Body of pancreas (tissue), 4 donors: ENCODE measurements around the gene PRKACA. TPM values are rescaled to one million over a fixed set of nuclear protein-coding genes. Genes with fewer than 3 reads are reported as not detected.

ENCODE experiments used
- ATAC-seq: fragments of 150-250 bp; one replicate; pipeline ENCODE4 v1.9.1; 2016
- DNase-seq, 4 donors: peaks; one replicate each; pipeline ENCODE4 v3.0.0-alpha.2; 2019
- H3K27ac ChIP-seq, 4 donors: fragments of 200-600 bp; sonication (generic); 1 replicate in 3 of 4; 2 replicates in 1 of 4; pipeline versions ENCODE4 v1.5.1 to v1.6.1; 2016 to 2019; ENCODE audit warnings: mild to moderate bottlenecking in 1 of 4, mixed read lengths in 1 of 4, moderate library complexity in 1 of 4
- H3K27me3 ChIP-seq, 2 donors: fragments of 200-600 bp; sonication (generic); one replicate each; pipeline ENCODE4 v1.6.0; 2016; ENCODE audit warnings: mild to moderate bottlenecking in 1 of 2
- H3K36me3 ChIP-seq, 2 donors: fragments of 200-600 bp; sonication (generic); replicated peaks in 1 of 2; 2 replicates each; pipeline ENCODE4 v1.5.1; 2016; ENCODE audit warnings: low read depth in 2 of 2; ENCODE audit not compliant: insufficient read depth in 1 of 2
- H3K4me1 ChIP-seq: fragments of 200-600 bp; sonication (generic); one replicate; pipeline ENCODE4 v1.6.0; 2016
- H3K4me3 ChIP-seq, 2 donors: fragments of 200-600 bp; sonication (generic); 1 replicate in 1 of 2; 2 replicates in 1 of 2; pipeline ENCODE4 v1.5.1; 2016 to 2019
- H3K9me3 ChIP-seq, 3 donors: fragments of 200-600 bp; sonication (generic); 1 replicate in 2 of 3; 2 replicates in 1 of 3; pipeline ENCODE4 v1.5.1; 2016
- CTCF ChIP-seq, 7 experiments: fragments of 450-650 bp in 4 of 7; fragments of 200-600 bp in 3 of 7; sonication (generic) in 3 of 7; IDR thresholded peaks; one replicate each; pipeline ENCODE4 v1.5.1; 2016 to 2019; ENCODE audit warnings: antibody characterized with exemption in 7 of 7
- POLR2A ChIP-seq, 3 donors: fragments of 450-650 bp; IDR thresholded peaks; one replicate each; pipeline ENCODE4 v1.6.1; 2016; ENCODE audit warnings: antibody characterized with exemption in 3 of 3, mild to moderate bottlenecking in 2 of 3
- WGBS, 2 donors: methylation state at CpG; one replicate each; pipeline ENCODE4 v1.1.5; 2017; 5-methylcytosine and 5-hydroxymethylcytosine counted together
- intact Hi-C: fragments of 100-400 bp; cut with DNase I; formaldehyde crosslinking; loops from one replicate; pipeline ENCODE4 v1.15.1; 2023
- total RNA-seq, 2 donors: library from RNA; depleted of rRNA; stranded (reverse); fragments of >200 nt; gene quantifications; one replicate each; pipeline ENCODE4 v1.1.0, GENCODE V29; 2016

Gene PRKACA
- total RNA-seq, 2 donors from 2014 or later = 15.5 to 22.6 TPM

- Histone ChIP-seq H3K36me3 (no peaks in the 10 kb centered on the region), H3K4me1 (peaks cover 26% of the 10 kb centered on the region), H3K27me3 (no peaks in the 10 kb centered on the region), H3K4me3 (no peak overlapping the region), H3K27ac (no peak overlapping the region), H3K9me3 (no peaks in the 10 kb centered on the region)
- intact Hi-C loops = loop anchor here (5.0 kb wide), 1 partner anchor 188 kb away; no protein-coding TSS in a partner anchor
- DNase-seq (no peak), ATAC-seq (no peak)
- TF ChIP-seq POLR2A (IDR thresholded peaks at IDR 0.05) = no peak
- TF ChIP-seq CTCF (IDR thresholded peaks at IDR 0.05) = no peak
- 93 to 98% methylated on average over 24 to 43 of the region's 43 CpGs for WGBS, 2 donors
These were observed 47.1 kb downstream of the PRKACA start for GRCh38 chr19:14070268-14071050.

- 52 to 63% methylated on average over 2 of the region's 2 CpGs for WGBS, 2 donors
- intact Hi-C loops = no loop called here
These were observed 51.4 kb downstream of the PRKACA start for GRCh38 chr19:14066134-14066533.

GRCh38 chr19:14063105-14063504, 54.5 kb downstream of the PRKACA start:
- TF ChIP-seq POLR2A (IDR thresholded peaks at IDR 0.05) = no peak
- TF ChIP-seq CTCF (IDR thresholded peaks at IDR 0.05) = no peak
- H3K4me3 ChIP-seq = no peak overlapping the region
- peaks cover 43% of the 10 kb centered on the region for H3K4me1 ChIP-seq
- H3K27me3 ChIP-seq = no peaks in the 10 kb centered on the region
- WGBS, 2 donors = 65 to 67% methylated on average over 7 of the region's 7 CpGs
- intact Hi-C loops = no loop called here
- H3K9me3 ChIP-seq = no peaks in the 10 kb centered on the region
- H3K36me3 ChIP-seq = no peaks in the 10 kb centered on the region
- ATAC-seq (no peak), DNase-seq (no peak)
- peak overlapping the region in 1 of 4 donors; percentile 95 for H3K27ac ChIP-seq

More at GRCh38 chr19:14066134-14066533, 51.4 kb downstream of the PRKACA start:
- TF ChIP-seq CTCF (IDR thresholded peaks at IDR 0.05) (no peak), POLR2A (IDR thresholded peaks at IDR 0.05) (no peak)
- no peak overlapping the region for H3K4me3 ChIP-seq
- ATAC-seq = no peak
- no peak for DNase-seq
- peaks cover 18% of the 10 kb centered on the region for H3K4me1 ChIP-seq
- no peak overlapping the region for H3K27ac ChIP-seq
- no peaks in the 10 kb centered on the region for H3K27me3 ChIP-seq
- no peaks in the 10 kb centered on the region for H3K9me3 ChIP-seq
- no peaks in the 10 kb centered on the region for H3K36me3 ChIP-seq

- Histone ChIP-seq H3K4me3 (no peak overlapping the region), H3K9me3 (no peaks in the 10 kb centered on the region)
These were observed 55.1 kb downstream of the PRKACA start for GRCh38 chr19:14062558-14062855.

More at GRCh38 chr19:14062558-14062855, 55.1 kb downstream of the PRKACA start:
- WGBS, 2 donors = 57 to 75% methylated on average over 4 to 5 of the region's 5 CpGs
- no peaks in the 10 kb centered on the region for H3K36me3 ChIP-seq
- DNase-seq = no peak
- peaks cover 48% of the 10 kb centered on the region for H3K4me1 ChIP-seq
- H3K27ac ChIP-seq = peak overlapping the region; percentile 75 to 96 (median 94)
- no peaks in the 10 kb centered on the region for H3K27me3 ChIP-seq
- intact Hi-C loops = no loop called here
- TF ChIP-seq CTCF (IDR thresholded peaks at IDR 0.05) (no peak), POLR2A (IDR thresholded peaks at IDR 0.05) (no peak)
- no peak for ATAC-seq
